HL-60 (cell line): ENCODE results near the gene PHLDB2.

Experiments used
- DNase-seq, 2 experiments: peaks; one replicate each; pipeline ENCODE4 v3.0.0-alpha.2; 2010 to 2020; ENCODE audit warnings: low read depth in 1 of 2, low spot score in 1 of 2
- H3K27ac ChIP-seq: fragments of 250-450 bp; sonication (Bioruptor Pico); replicated peaks from 2 replicates; pipeline ENCODE4 v1.5.1; 2020; ENCODE audit warnings: mild to moderate bottlenecking, moderate library complexity
- H3K27me3 ChIP-seq: fragments of 250-450 bp; sonication (Bioruptor Pico); 2 replicates; pipeline ENCODE4 v1.5.1; 2021; ENCODE audit warnings: mild to moderate bottlenecking, moderate library complexity; ENCODE audit not compliant: insufficient read depth, poor library complexity, severe bottlenecking
- H3K4me3 ChIP-seq: replicated peaks from 2 replicates; pipeline ENCODE4 v1.5.1; 2011; ENCODE audit warnings: mild to moderate bottlenecking, control low read depth, low read length; ENCODE audit not compliant: insufficient read depth
- GABPA ChIP-seq: IDR thresholded peaks from 2 replicates; pipeline ENCODE4 v1.6.1; 2012; ENCODE audit warnings: low read depth
- POLR2AphosphoS5 ChIP-seq: IDR thresholded peaks from 2 replicates; pipeline ENCODE4 v1.6.1; 2012; ENCODE audit warnings: low read depth
- SPI1 ChIP-seq: IDR thresholded peaks from 2 replicates; pipeline ENCODE4 v1.6.1; 2012; ENCODE audit warnings: low read depth, mild to moderate bottlenecking, borderline replicate concordance
- TF ChIP-seq, protein P1 (sequence below): IDR thresholded peaks from one replicate; pipeline ENCODE4 v1.5.1; 2011; ENCODE audit warnings: low read length, control low read depth, inconsistent platforms; ENCODE audit not compliant: insufficient read depth
- TF ChIP-seq, protein P2 (sequence below): IDR thresholded peaks from 2 replicates; pipeline ENCODE4 v1.6.1; 2012; ENCODE audit warnings: low read depth; ENCODE audit not compliant: insufficient replicate concordance

Gene PHLDB2

DNA sequence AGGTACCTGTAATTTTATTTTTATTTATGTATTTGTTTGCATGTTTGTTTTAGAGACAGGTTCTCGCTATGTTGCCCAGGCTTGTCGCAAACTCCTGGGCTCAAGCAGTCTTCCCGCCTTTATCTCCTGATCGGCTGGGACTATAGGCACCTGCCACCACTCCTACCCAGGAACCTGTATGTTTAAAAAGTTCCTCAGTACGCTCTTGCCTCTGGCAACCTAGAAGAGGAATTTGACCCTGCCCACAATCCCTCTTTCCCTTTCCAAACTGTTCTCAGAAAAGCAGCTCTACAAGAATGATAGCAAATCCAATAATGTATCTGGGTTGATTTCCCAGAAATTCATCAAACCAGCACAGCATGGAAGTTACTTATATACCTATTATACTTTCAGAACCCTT, 20.9 kb upstream of the PHLDB2 start:
- no peak for DNase-seq
- Histone ChIP-seq H3K4me3 (no peak overlapping the region), H3K27ac (no peak overlapping the region), H3K27me3 (no peaks in the 10 kb centered on the region)
- no peak for TF ChIP-seq POLR2AphosphoS5
- no peak for TF ChIP-seq SPI1
- TF ChIP-seq, protein P1, sequence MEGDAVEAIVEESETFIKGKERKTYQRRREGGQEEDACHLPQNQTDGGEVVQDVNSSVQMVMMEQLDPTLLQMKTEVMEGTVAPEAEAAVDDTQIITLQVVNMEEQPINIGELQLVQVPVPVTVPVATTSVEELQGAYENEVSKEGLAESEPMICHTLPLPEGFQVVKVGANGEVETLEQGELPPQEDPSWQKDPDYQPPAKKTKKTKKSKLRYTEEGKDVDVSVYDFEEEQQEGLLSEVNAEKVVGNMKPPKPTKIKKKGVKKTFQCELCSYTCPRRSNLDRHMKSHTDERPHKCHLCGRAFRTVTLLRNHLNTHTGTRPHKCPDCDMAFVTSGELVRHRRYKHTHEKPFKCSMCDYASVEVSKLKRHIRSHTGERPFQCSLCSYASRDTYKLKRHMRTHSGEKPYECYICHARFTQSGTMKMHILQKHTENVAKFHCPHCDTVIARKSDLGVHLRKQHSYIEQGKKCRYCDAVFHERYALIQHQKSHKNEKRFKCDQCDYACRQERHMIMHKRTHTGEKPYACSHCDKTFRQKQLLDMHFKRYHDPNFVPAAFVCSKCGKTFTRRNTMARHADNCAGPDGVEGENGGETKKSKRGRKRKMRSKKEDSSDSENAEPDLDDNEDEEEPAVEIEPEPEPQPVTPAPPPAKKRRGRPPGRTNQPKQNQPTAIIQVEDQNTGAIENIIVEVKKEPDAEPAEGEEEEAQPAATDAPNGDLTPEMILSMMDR = no peak
- TF ChIP-seq, protein P2, sequence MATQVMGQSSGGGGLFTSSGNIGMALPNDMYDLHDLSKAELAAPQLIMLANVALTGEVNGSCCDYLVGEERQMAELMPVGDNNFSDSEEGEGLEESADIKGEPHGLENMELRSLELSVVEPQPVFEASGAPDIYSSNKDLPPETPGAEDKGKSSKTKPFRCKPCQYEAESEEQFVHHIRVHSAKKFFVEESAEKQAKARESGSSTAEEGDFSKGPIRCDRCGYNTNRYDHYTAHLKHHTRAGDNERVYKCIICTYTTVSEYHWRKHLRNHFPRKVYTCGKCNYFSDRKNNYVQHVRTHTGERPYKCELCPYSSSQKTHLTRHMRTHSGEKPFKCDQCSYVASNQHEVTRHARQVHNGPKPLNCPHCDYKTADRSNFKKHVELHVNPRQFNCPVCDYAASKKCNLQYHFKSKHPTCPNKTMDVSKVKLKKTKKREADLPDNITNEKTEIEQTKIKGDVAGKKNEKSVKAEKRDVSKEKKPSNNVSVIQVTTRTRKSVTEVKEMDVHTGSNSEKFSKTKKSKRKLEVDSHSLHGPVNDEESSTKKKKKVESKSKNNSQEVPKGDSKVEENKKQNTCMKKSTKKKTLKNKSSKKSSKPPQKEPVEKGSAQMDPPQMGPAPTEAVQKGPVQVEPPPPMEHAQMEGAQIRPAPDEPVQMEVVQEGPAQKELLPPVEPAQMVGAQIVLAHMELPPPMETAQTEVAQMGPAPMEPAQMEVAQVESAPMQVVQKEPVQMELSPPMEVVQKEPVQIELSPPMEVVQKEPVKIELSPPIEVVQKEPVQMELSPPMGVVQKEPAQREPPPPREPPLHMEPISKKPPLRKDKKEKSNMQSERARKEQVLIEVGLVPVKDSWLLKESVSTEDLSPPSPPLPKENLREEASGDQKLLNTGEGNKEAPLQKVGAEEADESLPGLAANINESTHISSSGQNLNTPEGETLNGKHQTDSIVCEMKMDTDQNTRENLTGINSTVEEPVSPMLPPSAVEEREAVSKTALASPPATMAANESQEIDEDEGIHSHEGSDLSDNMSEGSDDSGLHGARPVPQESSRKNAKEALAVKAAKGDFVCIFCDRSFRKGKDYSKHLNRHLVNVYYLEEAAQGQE = no peak
- no peak for TF ChIP-seq GABPA

DNA sequence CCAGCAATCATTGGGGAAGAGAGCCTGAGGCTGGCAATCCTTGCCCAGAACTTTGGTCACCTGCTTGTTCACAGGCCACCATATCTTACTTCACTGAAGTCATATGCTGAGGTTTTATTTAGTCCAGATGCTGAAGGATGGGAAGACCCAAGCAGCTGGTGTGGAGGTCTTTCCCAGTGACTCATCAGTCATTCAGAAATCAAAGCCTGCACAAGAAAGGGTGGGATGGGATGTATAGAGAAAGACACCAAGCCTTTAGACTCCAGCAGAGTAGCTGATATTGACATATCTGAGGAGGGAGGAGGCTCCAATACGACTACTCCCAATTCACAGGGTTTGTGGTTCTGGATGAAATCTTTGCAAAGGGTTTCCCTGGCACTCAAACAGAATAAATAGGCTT, 13.0 kb upstream of the PHLDB2 start:
- no peak overlapping the region for H3K27ac ChIP-seq
- TF ChIP-seq, protein P1 = no peak
- TF ChIP-seq SPI1 = no peak
- TF ChIP-seq GABPA = no peak
- TF ChIP-seq POLR2AphosphoS5 = no peak
- TF ChIP-seq, protein P2 = no peak
- no peak overlapping the region for H3K4me3 ChIP-seq
- H3K27me3 ChIP-seq = no peaks in the 10 kb centered on the region
- DNase-seq = no peak

DNA sequence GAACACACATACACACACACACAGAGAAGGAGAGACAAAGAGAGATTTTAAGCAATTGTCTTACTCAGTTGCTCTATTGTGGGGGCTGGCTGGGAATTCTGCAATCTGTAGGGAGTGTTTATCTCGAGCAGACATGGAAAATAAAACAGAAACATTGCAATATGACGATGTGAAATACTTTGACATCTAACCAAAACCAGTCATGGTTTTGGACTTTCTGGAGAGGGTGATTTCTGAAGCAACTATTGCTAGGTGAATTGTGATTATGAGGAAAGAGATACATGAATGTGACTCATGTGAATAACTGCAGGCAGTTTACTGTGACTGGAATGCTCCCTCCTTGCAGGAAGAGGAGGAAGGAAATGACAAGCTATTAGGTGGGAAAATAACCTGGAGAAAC, 12.3 kb upstream of the PHLDB2 start:
- Histone ChIP-seq H3K27me3 (peaks cover under 1% of the 10 kb centered on the region), H3K27ac (no peak overlapping the region), H3K4me3 (no peak overlapping the region)
- no peak for DNase-seq
- TF ChIP-seq, protein P1 = no peak
- no peak for TF ChIP-seq GABPA
- TF ChIP-seq, protein P2 = no peak
